SK-N-MC (cell line): ENCODE data around the gene RPUSD1.

ENCODE experiments used
- EZH2 ChIP-seq: fragments of 200-600 bp; sonication (generic); IDR thresholded peaks from one replicate; pipeline ENCODE4 v1.6.1; 2017; ENCODE audit warnings: antibody characterized with exemption
- FOXP2 ChIP-seq: optimal IDR thresholded peaks from 2 replicates; pipeline ENCODE3; 2011; ENCODE audit warnings: mild to moderate bottlenecking, moderate library complexity; ENCODE audit not compliant: insufficient read depth; ENCODE audit errors: extremely low read length, control extremely low read depth
- POLR2AphosphoS5 ChIP-seq: IDR thresholded peaks from 2 replicates; pipeline ENCODE4 v1.6.1; 2012; ENCODE audit warnings: mild to moderate bottlenecking, low read depth, low read length, borderline replicate concordance

DNA sequence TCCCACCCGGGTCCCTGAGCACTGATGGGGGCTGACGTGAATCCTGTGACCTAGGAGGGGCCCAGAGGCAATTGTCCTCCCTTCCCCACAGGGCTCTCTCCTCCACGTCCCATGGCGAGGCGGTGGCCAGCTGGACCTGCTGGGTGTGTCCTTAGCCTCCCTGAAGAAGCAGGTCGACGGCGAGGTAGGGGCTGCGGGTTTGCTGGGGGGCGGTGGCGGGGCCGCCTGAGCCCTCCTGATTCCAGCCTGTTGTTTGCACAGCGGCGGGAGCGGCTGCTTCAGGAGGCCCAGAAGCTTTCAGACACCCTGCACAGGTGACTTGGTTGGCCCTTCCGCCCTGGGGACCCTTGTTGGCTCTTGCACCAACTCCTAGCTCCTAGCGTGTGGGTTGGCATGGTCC is 1.9 kb upstream of the RPUSD1 start:
- TF ChIP-seq POLR2AphosphoS5 (no peak), EZH2 (no peak), FOXP2 (no peak)
